HCEC 1CT (cell line): ENCODE measurements around the gene MGAT4C.
"Not testable (repeated sequence)": the region's sequence is repeated elsewhere in the genome, so short reads cannot be mapped to it uniquely, and the experiment has no call there.

Source experiments
- DNase-seq: peaks from one replicate; pipeline ENCODE4 v3.0.0-alpha.2; 2017

MGAT4C gene

DNA sequence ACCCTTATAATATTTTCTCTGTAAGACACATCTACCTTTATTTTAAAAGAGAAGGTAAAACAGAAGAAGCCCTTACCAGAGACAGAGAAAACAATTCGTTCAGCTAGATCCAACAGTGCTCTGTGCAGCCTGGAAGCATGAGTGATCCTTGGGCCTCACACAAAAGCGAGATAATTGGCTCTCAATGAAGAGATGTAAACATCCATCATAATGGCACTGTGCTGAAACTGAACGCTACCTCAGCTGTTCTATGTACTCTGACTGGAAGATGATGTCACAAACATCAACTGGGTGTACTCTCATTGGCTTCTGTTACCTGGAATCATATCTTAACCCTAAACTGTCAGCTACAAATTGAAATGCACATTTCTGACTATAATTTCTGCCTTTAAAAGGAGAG lies at the start of gene MGAT4C:
TSS of gene MGAT4C (minus strand) at position 229 of the 400 bp plus-strand sequence.
- DNase-seq, result no peak

DNA sequence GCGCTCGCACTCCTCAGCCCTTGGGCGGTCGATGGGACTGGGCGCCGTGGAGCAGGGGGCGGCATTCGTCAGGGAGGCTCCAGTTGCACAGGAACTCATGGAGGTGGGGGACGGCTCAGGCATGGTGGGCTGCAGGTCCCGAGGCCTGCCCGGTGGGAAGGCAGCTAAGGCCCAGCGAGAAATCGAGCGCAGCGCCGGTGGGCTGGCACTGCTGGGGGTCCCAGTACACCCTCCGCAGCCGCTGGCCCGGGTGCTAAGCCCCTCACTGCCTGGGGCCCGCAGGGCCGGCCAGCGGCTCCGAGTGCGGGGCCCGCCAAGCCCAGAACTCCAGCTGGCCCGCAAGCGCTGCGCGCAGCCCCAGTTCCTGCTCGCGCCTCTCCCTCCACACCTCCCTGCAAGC lies 40.2 kb upstream of the MGAT4C start:
- not testable (repeated sequence) for DNase-seq

DNA sequence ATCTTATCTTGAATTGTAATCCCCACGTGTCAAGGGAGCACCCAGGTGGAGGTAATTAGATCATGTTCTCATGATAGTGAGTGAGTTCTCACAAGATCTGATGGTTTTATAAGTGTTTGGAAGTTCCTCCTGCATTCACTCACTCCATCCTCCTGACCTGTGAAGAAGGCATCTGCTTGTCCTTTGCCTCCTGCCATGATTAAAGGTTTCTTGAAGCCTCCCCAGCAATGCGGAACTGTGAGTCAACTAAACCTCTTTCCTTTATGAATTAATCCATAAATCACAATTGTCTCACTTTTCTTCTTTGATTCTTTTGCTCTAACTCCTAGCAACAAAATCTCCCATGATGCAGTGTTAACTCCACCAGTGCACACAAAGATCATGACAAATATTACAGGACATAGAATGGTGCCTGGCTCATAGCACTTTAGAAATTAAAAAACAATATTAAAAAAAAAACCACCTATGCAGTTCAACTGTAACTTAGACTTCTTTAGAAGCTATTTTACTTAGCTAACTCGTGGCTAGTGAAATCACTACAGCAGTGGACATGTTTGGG lies 37.6 kb upstream of the MGAT4C start:
- DNase-seq, result no peak

DNA sequence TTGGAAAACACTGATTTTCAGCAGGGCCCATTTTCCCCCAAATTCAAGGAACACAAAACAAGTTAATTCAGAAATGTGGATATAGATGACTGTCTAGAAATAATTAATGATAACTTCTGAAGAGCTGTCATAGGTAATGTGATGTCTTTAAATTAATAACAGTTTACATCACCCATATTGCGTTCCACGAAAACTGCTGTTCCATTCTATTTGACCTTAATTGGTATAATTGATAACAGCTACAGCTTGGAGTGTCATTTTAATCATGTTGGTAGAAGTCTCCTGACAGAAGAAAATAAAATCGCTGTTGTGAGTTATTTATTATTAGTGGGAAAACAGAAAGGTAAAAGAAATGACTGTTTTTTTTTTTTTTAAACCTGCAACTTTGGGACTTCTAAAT lies 36.3 kb upstream of the MGAT4C start:
- no peak for DNase-seq

DNA sequence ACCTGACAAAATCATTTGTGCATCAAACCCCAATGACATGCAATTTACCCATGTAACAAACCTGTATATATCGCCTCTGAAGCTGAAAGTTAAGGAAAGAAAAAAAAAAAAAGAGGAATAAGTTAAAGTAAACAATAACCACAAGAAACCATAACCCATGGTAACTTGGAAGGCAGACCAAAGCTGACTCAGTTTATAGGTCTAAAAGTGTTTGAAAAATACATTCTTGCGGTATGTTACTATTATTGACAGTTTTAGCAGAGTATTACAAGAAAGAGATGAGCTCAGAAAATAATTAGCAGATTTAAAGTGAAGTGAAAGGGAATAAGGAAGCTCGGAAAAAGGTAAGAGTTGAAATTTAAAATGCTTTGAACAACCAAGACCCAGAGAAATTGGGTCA lies 34.4 kb upstream of the MGAT4C start:
- DNase-seq, result peak; percentile 36

DNA sequence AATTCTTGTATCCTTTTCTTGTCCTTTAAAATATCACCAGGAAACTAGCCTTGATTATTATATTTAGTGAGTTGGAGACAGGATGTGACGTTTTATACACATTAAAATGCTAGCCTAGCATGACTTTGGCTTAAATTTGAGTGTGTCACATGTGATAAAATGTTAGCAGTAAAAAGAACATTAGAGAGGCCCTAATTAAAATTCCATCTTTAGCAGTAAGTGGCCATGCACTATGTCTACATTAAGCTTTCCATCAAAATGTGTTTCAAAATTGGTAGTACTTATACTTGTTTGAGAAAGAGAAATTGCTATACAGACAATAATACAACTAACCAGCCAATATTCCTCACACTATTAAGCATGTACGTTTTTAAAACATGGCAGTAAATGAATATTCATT lies 29.9 kb upstream of the MGAT4C start:
- DNase-seq, result no peak

DNA sequence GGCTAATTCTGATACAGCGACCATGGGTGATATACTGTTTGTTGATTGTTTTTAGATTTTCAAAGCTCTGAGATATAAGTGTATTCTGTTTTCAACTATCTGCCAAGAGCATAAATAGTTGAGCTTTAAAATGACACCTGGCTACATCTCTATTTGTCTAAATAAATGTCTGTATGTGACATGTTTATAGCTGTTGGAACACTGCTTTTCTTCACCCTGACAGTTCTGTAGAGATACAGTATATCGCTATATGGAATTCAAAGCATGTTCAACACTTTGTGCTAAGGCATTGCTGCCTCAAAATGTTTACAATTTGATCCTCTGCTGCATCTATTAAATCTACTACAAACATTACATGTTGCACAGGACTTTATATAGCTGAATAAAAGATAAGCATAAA lies 27.4 kb upstream of the MGAT4C start:
- no peak for DNase-seq

DNA sequence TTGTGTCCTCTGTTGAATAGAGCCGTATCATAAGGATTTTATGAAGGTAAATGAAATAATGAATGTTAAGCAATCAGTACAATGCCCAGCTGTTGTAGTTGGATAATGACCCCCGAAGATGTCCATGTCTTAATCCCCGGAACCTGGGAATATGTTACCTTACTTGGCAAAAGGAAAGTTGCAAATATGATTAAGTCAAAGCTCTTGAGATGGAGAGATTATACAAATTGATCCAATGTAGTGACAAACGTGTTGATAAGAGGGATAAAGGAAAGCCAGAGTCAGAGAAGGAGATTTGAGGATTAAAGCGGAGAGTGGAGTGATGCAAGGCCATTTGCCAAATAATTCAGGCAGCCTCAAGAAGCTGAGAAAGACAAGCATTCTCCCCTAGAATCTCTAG lies 19.2 kb upstream of the MGAT4C start:
- DNase-seq, result no peak

DNA sequence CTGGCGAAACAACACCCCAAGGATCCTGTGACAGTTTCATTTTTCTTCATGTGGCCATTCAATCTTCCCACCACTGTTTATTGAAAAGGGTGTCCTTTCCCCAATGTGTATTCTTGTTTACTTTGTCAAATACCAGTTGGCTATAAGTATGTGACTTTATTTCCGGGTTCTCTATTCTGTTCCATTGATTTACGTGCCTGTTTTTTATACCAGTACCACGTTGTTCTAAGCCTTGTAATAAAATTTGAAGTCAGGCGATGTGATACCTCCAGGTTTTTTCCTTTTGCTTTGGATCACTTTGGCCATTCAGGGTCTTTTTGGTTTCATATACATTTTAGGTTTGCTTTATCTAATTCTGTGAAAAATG lies 9.1 kb upstream of the MGAT4C start:
- DNase-seq, result no peak

DNA sequence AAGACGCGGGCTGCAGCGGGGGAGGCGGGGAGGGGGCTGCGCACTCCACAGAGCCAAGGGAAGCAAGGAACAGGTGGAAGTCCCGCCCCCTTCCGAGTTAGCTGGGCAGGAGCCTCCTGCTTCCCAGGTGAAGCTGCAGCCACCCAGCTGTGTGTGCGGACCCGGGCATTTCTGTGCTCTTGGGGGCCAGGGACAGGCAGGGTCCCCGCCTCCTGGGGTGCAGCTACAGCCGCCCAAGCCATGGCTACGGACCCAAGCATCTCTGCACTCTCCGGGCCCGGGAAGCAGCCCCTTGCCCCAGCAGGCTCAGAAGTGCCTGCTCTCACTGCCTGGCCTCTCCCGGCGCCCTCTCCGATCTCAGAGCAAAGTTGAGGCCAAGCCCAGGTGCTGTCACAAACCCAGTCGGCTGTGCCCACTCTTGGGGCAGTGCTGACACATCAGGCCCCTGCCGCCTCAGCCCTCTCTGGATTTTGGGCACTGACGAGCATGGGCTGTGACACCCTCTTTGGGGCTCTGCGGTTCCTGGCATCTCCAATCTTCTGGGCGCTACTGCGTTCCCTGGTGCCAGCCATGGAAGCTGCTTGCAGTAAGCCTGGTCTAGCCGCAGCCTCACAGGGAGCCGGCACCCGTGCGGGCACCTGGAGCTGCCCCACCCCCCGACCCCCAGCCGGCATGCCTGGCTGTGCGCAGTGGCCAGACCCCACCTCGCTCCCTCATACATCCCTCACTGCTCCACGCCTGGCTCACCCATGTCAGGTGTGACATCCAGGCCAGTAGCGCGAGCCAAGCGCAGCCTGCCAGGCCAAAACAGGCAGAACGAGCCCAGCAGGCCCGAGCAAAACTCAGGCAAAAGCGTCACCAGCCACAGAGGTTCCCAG lies 8.5 kb upstream of the MGAT4C start:
- no peak for DNase-seq

DNA sequence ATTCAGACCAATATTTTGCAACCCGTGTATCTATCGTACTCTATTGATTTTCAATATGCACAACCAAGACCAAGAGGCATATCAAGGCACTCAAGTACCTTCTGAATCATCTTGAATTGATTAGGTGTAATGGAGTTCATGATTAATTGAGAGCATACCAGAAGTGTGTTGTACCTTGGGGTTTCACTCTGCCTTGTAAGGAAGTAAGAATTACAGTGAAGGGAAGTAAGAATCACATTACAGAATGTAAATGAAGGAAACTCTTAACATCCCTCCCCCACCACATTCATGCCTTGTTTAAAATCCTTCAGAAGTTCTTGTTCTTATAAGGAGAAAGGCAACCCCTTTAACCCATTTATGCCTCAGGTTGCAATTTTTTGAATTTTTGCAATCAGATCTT lies 5.4 kb upstream of the MGAT4C start:
- no peak for DNase-seq

DNA sequence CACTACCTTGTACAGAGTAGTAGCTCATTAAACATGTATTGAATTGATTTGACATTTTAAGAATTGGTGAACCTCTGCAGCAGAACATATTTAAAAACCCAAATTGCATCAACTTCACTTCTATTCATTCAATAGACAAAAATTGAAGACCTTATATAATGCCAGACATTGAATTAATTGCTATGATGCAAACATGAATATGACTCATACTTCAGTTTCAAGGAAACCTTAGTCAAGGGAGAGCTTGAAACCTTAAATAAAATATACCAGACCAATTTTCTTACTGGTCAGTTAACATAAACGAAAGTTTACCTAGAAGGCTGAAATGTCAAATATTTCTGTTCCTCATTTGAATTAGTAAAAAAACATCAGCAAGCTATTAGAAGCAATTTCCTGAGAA lies 5.0 kb upstream of the MGAT4C start:
- peak; percentile 43 for DNase-seq

DNA sequence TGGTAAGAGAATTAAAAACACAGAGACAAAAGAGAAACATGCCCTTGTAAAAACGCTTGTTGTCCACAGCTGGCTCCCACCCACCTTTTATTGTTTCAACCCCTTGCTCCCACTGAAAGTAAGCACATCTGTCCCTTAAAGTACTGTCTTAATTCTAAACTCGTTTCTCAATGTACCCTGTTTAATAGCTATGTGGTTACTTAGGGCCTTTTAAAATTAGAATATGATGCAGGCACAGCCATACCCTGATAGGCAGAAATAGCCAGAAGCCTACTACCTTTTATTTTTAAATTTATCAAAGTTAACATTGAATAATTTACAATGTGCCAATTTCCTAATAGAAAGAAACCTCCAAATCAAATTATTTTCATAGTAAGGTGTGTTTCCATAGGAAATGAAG lies 4.0 kb upstream of the MGAT4C start:
- no peak for DNase-seq

DNA sequence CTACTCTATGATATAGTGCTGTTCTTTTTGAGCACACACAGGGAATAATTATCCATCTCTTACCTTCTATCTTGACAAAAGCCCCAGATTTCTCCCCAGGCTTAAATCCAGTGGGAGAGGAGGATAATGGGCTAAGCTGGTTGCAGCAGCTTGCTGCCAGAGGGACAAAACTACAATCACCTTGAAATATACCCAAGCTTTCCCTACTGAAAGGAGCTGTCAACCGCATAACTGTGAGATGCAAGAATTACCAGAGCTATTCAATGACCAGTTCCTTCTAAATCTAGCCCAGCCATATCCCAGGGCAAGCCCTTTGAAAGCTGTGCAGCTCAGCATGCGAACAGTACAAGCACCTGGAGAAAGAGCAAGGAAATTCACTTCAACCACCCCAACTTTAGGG lies 943 bp upstream of the MGAT4C start:
- no peak for DNase-seq

DNA sequence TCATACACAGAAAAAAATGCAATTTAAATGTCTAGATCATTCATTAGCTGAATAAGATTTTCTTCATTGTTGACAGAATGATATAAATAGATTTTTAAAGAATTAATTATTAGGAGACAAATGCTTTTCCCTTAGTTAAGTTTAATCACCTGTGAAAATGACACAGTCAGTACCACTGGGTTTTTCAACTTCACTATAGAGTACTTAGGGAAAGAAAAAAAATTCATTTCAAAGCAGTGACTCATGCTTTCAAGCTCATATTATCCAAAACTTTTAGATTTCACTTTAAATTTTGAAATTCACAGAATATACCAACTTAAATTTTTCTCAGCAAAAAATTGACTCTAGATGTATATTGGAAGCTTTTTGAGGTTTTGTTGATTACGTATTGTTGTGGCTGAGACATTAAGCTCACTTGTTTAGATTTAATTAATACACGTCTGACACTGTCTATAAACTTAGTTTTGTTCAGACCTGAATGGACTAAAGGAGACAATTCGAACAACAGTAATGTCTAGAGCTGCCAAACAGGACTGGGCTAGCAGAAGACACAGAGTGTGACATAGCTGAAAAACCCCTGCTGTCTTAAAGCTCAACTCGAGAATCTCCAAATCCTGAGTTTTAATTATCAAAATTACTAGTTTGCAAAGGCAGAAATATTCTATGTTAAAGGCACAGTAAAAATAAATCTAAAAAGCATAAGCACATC lies 1.6 kb downstream of the MGAT4C start:
- DNase-seq, result peak; percentile 30

DNA sequence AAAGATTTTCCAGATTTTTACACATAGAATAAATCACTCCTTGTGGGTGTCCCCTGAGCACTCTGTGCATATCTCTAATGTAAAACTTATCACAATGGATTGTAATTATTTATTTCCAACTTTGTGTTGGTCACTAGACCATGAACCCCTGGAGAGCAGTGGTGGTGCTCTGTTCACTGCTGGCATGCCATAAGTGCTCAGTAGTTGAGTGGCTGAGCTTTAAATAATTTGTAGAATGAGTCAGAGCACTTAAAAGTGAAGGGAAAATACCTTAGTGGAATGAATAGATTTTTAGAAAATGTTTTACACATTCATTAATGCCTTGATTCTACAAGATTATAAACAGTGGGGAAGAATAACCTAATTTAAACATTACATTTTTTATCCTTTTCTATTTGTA lies 6.3 kb downstream of the MGAT4C start:
- DNase-seq, result peak; percentile 70

DNA sequence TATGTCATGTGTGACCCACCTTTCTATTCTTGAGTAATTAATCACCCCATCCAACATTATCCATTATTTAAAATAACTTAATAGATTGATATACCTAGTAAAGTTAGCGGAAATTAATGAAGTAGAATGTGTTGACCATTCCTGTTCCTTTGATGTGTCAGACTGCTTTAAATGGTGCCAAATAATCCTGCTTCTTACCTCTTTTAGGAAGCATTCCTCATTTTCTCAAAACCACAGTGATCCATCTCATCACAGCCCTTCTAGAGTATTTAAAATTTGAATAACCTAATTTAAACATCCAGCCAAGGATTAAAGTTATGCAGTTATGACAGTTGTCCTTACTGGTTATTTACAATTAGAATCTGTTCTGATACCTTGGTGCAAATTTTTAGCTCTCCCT lies 6.9 kb downstream of the MGAT4C start:
- DNase-seq, result no peak

DNA sequence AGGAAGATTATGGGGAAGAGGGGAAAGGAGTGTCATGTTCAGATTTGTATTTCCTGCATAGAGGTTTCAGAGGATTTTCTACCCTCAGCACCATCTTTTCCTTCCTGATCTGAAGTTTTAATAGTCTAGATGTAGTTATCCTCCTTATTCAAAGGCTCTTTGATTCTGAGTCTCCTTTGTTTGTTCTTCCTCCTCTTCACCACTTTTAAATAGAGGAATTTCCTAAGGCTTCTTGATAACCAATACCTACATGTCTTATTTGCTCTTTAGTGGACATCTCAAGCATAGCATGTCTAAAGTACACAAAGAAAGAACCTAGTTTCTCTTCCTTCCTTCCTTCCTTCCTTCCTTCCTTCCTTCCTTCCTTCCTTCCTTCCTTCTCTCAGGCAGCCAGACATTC lies 8.3 kb downstream of the MGAT4C start:
- DNase-seq, result no peak

DNA sequence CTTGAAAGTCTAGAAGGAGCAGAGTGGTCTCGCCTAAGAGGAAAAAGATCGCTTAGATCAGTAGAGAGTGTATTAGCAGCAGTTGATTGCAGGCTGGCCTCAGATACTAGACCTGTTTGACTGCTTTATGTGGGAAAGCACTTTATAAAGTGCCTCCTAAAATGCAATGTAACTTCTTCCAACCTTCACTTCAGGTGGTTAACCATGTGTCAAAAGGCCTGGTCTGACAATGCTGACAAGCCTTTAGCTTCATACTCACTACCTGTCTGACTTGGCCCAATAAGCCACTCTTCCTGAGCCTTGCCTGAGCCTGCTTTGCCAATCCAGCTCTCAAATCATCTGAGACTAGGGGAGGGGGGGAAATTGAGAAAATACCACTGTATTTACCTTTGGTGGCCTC lies 14.6 kb downstream of the MGAT4C start:
- DNase-seq, result no peak

DNA sequence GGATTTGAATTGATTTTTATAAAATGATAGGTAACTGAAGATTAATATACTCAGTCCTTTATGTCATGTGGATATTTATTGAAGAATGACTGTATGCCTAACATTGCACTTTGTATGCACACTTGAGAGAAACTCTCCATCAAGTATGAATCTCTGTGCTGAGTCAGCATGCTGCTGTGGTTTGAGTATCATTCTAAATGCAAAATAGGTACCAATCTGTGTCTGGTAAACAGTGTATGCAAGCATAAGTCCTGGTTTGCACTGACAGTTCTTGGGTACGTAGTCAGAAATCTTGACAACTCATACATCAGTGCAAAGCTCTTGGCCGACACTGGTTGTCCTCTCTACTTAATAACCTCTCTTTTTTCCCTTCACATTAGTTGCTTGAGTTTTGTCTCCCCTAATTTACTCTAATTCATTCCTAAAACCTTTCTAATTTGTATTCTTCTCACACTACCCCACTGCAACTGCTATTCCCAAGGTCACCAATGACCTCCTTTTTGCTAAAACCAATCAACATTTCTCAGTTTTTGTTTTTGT lies 21.8 kb downstream of the MGAT4C start:
- no peak for DNase-seq

DNA sequence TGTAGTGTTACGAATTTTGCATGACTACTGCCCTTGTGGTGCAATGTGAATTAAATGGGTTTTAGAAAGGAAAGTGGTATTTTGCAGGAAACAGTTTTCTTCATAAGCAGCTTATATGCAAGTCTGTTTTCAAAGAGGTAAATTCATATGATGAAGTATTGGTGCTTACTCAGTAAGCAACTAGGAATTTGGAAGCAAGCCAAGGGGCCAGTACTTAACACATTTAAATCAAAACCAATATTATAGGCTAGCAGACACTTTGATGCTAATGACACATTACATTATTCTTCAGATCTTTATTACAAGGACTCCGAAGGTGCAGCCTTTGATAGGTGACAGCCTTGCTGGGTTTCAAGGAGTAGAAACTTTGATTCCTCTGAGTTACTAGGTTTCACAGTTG lies 23.1 kb downstream of the MGAT4C start:
- DNase-seq, result peak; percentile 48

DNA sequence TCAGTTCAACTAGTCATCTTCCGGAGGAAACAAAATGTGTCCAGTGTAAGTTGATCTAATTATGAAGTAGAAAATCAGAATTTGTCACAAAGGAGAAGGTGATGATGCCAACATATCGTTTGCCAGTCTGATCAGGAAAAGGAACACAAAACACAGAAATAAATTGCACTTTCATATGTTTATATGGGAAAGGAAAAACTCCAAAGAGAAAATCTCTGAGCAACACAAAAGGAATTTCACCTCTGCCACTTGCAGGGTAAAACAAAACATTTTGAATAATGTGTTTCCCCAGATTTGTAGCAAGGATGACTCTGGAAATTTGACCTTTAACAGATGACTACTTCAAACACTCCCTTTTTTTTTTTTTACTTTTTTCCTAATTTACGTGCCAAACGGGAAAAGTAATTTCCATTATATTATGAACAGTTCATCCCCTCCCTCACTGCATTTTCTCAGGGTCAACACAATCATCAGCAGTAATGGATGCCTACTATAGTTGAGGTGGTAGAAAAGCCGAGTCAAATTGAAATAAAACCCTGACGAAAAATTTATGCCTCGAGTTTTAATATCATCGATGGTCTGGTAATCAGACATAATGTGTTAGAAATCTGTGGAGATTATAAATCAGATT lies 25.6 kb downstream of the MGAT4C start:
- DNase-seq, result peak; percentile 85

DNA sequence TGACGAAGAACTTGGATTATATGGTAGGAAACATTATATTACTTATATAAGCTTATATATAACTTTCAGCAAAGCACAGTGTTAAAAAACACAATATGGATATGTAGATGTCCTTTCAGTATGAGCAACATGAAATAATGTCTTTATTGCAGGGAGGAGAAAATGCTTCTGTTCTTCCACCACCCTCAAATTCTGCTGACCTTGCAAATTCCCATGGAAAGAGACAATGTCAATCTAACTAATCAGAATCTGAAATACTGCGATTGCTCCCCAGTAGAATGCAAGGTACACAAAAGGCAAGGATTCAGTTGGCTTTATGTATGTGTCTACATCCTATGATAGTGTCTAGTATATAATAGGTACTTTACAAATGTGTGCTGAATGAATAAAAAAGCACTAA lies 26.4 kb downstream of the MGAT4C start:
- no peak for DNase-seq
